GM21528 (cell line): ENCODE results near the gene ECHS1.

ENCODE experiments used
- ATAC-seq: cut with Tn5 transposase; IDR thresholded peaks from one replicate; pipeline ENCODE4 v1.9.1; 2021; ENCODE audit warnings: mild to moderate bottlenecking, moderate library complexity; ENCODE audit not compliant: unreplicated experiment, low FRiP score

The ECHS1 gene

DNA sequence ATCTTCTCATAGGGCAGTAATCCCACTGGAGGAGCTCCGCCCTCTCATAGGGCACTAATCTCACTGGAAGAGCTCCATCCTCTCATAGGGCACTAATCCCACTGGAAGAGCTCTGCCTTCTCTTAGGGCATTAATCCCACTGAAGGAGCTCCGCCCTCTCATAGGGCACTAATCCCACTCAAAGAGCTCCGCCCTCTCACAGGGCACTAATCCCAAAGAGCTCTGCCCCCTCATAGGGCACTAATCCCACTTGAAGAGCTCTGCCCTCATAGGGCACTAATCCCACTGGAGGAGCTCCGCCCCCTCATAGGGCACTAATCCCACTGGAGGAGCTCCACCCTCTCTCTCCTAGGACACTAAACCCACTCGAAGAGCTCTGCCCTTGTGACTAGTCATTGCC is 11.9 kb downstream of the ECHS1 start:
- ATAC-seq = no peak

DNA sequence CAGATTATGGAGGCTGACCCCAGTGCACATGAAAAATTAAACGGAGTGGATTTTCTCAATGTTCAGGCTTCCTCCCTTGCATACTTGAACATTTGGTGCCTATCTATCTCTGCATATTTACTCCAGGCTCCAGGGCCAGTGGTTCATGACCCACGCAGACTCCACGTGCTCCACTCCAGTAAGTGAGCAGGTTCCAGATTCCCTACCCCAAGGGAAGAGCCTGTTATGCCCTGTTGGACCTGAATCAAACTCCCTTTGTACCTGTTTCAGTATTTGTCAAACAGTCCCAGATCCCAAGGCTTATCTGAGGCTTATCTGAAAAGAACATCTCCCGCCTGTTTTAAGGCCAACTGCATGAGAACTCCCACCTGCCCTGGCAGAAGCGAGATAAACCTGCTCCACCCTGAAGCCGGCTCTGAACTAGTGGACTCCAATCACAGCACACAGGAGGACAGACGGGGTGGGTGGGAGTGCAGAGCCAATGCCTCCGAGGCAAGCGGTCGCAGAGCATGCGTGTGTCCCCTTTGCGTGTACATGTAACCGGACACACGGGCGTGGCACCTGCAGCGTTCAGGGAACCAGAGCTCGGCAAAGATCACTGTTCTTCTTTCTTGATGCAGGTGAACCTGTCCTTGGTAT is 13.1 kb downstream of the ECHS1 start:
- ATAC-seq = no peak

DNA sequence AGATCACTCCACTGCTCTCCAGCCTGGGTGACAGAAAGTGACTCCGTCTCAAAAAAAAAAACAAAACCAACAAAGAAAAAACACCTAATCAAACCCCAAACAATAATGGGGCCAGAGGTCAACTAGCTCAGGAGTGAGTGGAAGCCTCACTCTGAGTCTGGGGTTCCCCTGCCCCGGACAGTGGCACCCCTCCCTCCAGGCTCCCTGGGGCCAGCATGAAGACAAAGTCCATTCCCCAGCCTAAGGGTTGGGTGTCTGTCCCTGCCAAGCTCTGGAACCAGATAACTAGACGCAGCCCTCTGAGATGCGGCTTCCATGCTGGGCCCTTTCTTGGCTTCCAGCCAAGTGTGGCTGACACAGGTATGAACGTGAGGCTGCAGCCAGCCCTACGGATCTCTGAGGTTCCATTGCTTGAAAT is 13.6 kb downstream of the ECHS1 start:
- no peak for ATAC-seq

DNA sequence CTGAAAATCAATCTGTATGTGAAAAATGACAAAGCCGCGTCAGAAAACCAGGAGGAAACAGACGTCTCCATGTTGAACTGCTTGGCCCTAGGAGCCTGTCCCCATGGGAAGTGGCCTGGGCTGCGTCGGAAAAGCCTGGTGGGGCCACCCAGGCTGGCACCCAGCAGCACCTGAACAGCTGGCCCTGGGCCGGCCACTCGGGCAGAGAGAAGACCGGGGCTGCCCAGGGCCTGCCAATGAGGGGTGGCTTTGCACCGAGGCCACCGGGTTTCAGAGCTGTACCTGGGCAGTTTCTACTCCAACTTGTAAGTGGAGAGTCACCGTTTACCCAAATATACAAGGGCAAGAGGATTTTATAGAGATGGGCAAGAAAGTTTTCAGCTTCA is 14.2 kb downstream of the ECHS1 start:
- no peak for ATAC-seq

DNA sequence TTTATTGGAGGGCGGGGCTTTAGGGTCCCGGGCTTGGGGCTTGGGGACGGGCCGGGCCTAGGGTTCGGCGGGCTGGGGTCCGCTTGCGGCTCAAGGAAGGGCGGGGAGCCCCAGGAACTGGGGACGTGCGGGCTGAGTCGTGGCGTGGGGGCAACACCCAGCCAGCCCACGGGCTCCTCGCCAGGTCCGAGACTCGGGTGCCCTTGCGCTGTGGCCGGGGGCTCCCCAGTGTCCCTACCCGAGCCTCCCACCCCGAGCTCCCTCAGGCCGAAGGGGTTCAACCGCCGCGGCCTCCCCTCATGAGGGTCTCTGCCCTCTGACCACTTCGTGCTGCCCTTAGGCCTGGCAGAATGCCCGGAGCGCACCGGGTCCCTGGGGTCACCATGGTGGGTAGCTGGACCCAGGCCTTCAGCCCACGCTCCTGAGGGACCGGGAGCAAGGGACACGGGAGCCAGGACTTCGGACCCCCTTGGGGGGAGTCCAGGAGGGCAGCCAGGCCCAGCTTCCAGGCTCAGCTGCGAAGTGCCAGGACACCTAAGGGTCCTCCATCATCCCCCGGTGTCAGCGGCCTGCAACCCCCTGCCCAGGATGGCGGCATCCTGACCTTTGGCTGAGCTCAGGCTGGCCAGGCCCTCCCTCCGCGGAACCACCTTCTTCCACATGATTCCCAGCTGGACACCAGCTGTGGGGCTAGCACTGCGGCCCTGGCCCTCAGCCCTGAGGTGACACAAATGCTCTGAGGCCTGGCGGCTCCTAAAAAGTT is 14.8 kb downstream of the ECHS1 start:
- no peak for ATAC-seq

GRCh38 chr10:133357285-133358161 is 15.6 kb downstream of the ECHS1 start, which contains the start of gene FUOM:
Gene FUOM, minus strand, starts transcription at chr10:133358019. Its CDS starts 12 bp downstream, at chr10:133358007.
- peak; percentile 84 for ATAC-seq

DNA sequence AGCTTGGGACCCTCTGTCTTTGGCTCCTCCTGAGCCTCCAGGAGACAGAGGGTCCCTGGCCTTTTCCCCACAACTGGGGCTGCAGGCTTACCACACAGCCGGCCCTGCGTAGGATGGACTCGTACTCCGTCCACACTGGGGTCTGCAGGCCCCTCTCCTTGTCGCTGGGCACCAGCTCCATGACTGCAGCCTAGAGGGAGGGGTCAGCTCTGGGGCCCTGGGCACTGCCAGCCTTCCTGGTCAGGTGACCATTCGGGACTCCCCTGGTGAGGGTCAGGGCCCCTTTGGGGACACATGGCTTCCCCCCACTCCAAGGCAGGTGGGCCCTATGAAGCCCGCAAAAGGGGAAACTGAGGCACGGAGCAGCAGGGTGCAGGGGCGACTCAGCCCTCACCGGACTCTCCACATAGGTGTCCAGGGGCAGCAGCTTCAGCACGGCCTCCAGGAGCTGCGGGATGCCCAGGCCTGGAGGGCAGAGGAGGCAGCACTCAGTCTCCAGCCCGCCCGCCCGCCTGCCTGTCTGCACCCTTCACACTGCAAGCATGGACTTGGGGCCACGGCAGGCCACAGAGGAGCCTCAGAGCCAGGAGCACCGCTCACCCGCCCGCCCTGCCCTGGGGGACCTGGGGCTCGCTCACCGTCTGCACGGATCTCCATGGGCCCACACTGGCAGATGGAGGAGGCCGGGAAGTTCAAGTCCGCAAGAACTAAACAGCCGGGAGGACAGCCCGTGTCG is 16.4 kb downstream of the ECHS1 start:
- ATAC-seq = no peak

DNA sequence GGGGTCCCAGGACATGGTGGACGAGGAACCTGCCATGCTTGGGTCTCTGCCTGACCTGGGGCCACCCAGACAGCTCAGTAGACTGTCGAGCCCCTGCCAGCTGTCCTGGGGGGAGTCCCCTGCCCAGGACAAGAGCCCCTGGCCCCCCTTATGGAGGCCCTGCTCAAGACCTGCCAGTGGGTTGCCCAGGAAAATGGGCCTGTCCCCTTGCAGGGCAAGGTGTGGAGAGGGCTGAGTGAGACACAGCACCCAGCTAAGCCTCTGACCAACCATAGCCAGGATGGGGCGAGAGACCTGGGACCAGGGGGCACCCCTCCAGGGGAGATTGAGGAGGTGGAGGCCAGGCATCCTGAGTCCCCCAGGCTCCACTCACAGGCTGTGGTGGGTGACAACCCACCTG is 17.2 kb downstream of the ECHS1 start:
- no peak for ATAC-seq

DNA sequence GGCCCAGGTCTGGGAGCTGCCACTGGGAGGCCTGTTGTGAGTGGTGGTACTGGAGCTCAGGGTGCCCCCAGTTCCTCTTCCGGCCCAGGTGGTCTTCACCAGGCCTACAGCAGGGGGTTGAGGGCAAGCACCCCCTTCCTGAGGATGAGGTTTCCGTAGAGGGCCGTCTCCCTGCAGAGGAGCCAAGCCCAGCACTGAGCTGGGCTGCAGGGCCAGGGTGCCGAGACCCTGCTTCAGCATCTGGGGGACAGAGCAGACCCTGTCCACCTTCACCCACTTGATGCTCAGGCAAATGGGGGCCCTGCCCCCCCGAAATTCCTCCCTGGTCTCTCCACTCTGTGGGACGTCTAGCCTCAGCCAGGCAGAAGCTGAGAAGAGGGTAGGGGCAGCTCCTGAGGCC is 17.9 kb downstream of the ECHS1 start:
- ATAC-seq = no peak

- no peak for ATAC-seq
These were observed 18.4 kb downstream of the ECHS1 start for GRCh38 chr10:133354672-133355240.

DNA sequence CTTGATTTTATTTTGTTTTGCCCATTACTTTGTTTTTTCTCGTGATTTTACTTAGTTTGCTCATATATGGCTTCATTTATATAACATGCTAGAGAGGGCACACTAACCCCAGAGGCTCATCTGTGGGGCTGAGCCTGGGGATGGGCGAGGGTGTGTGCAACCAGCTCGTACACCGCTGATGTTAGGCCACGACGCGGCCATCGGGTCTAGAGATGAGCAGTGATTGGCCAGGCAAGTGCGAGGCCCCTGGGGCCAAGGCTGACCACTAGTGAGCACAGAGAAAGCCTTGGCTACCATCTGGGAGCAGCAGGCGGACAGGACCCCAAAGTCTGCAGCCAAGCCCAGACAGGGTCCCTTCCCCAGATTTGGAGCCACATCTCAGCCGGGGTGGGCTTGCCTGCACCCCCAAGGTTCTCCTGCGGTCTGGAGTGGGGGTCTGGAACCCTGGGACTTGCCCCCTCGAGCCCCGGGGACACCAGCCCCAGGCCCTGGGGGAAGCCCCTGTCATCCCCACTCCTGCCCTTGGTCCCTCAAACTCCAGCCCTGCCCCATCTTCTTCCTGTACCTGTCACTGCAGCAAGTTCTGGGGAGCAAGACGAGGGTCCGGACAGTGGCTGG is 19.1 kb downstream of the ECHS1 start:
- ATAC-seq = no peak

- no peak for ATAC-seq
These were observed 19.8 kb downstream of the ECHS1 start for GRCh38 chr10:133353202-133353959.

- ATAC-seq = no peak
These were observed 21.5 kb downstream of the ECHS1 start for GRCh38 chr10:133351408-133352318.

DNA sequence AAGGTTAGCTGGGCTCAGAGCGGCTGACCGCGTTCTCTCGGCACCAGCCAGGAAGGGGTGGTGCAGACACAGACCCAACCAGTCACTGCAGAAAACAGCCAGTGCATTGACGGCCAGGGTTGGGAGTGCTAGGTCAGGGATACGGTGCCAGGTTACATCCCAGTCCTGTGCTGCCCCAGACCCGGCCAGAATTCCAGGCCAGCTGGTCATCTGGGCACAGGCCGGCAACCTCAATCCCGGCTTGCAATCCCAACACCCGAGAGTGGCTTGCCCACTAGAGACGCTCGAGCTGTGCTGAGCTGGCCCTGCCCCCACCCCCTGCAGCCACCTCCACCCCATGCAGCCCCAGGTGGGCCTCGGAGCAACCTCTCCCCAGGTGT is 22.2 kb downstream of the ECHS1 start:
- ATAC-seq = no peak

- ATAC-seq = no peak
These were observed 22.7 kb downstream of the ECHS1 start for GRCh38 chr10:133350283-133350949.

- no peak for ATAC-seq
These were observed 23.6 kb downstream of the ECHS1 start for GRCh38 chr10:133349577-133350011.

GRCh38 chr10:133349160-133349568 is 24.0 kb downstream of the ECHS1 start:
- ATAC-seq = no peak
